GM12892 (cell line): ENCODE measurements around the gene TXNDC2.

ENCODE experiments used
- POLR2A ChIP-seq: IDR thresholded peaks from 2 replicates; pipeline ENCODE4 v1.6.1; 2011; ENCODE audit warnings: low read depth, low read length, control low read depth
- POLR2AphosphoS5 ChIP-seq: IDR thresholded peaks from 2 replicates; pipeline ENCODE4 v1.6.1; 2011; ENCODE audit warnings: low read depth, low read length, control low read depth
- TAF1 ChIP-seq: IDR thresholded peaks from 2 replicates; pipeline ENCODE4 v1.6.1; 2011; ENCODE audit warnings: low read depth, mild to moderate bottlenecking, control low read depth, low read length, borderline replicate concordance

- no peak for TF ChIP-seq POLR2A
- TF ChIP-seq TAF1, result no peak
- TF ChIP-seq POLR2AphosphoS5, result no peak
Observed at GRCh38 chr18:9856092-9856491, 29.7 kb upstream of the TXNDC2 start.
